Bronchial epithelial cell (primary cell): ENCODE results near the gene ALAS1. TPM values are rescaled to one million over a fixed set of nuclear protein-coding genes. Genes with fewer than 3 reads are reported as not detected.

Experiments used
- DNase-seq: peaks from one replicate; pipeline ENCODE4 v3.0.0-alpha.2; 2010; ENCODE audit warnings: low read depth
- FAIRE-seq: peaks from 2 replicates; lab custom pipeline; 2011; peaks lifted over from hg19 to GRCh38; lab: Jason Lieb, UNC
- H3K27me3 ChIP-seq: 2 replicates; pipeline ENCODE4 v1.5.1; 2011; ENCODE audit warnings: low read length; ENCODE audit not compliant: control insufficient read depth, insufficient read depth
- H3K36me3 ChIP-seq: 2 replicates; pipeline ENCODE4 v1.5.1; 2011; ENCODE audit warnings: low read length; ENCODE audit not compliant: control insufficient read depth, insufficient read depth
- H3K4me3 ChIP-seq: 2 replicates; pipeline ENCODE4 v1.5.1; 2011; ENCODE audit warnings: mild to moderate bottlenecking, low read depth, low read length, control low read depth
- CTCF ChIP-seq: IDR thresholded peaks from 2 replicates; pipeline ENCODE4 v1.5.1; 2011; ENCODE audit warnings: mild to moderate bottlenecking, moderate library complexity, low read length, control low read depth, inconsistent platforms; ENCODE audit not compliant: insufficient read depth, severe bottlenecking
- total RNA-seq: library from RNA; depleted of rRNA; stranded (reverse); fragments of >200 nt; gene quantifications from 2 replicates; pipeline ENCODE4 v1.2.1, GENCODE V29; 2014

ALAS1 gene
- total RNA-seq, 1 donor from 2014 or later = 32.1 TPM

GRCh38 chr3:52194485-52195290 is 3.3 kb upstream of the ALAS1 start:
- Histone ChIP-seq H3K4me3 (no peak overlapping the region), H3K36me3 (peaks cover 4% of the 10 kb centered on the region), H3K27me3 (peaks cover 2% of the 10 kb centered on the region)
- FAIRE-seq (no peak), DNase-seq (no peak)
- TF ChIP-seq CTCF = no peak

GRCh38 chr3:52195291-52195597 is 2.7 kb upstream of the ALAS1 start:
- DNase-seq (no peak), FAIRE-seq (no peak)
- H3K36me3 ChIP-seq = peaks cover 4% of the 10 kb centered on the region
- no peak for TF ChIP-seq CTCF
- peaks cover 2% of the 10 kb centered on the region for H3K27me3 ChIP-seq
- H3K4me3 ChIP-seq = no peak overlapping the region

GRCh38 chr3:52195823-52196331 is 2.1 kb upstream of the ALAS1 start:
- Histone ChIP-seq H3K4me3 (no peak overlapping the region), H3K27me3 (peaks cover 2% of the 10 kb centered on the region), H3K36me3 (peaks cover 4% of the 10 kb centered on the region)
- TF ChIP-seq CTCF = no peak
- DNase-seq (peak; percentile 51), FAIRE-seq (no peak)

GRCh38 chr3:52196977-52197376 is 983 bp upstream of the ALAS1 start:
- TF ChIP-seq CTCF = no peak
- Histone ChIP-seq H3K27me3 (no peaks in the 10 kb centered on the region), H3K36me3 (peaks cover 4% of the 10 kb centered on the region), H3K4me3 (no peak overlapping the region)
- DNase-seq = no peak
- FAIRE-seq = no peak

- peaks cover under 1% of the 10 kb centered on the region for H3K27me3 ChIP-seq
- peak overlapping the region; percentile 85 for H3K4me3 ChIP-seq
- H3K36me3 ChIP-seq = peaks cover 5% of the 10 kb centered on the region
- DNase-seq = no peak
- FAIRE-seq = no peak
- no peak for TF ChIP-seq CTCF
Measured at GRCh38 chr3:52197499-52197841, 490 bp upstream of the ALAS1 start.
